ENCODE measurements around the gene GIPC2. TPM values are rescaled to one million over a fixed set of nuclear protein-coding genes. Genes with fewer than 3 reads are reported as not detected.

The GIPC2 gene
- total RNA-seq, 1 experiment from 2014 or later: 0.07 TPM

DNA sequence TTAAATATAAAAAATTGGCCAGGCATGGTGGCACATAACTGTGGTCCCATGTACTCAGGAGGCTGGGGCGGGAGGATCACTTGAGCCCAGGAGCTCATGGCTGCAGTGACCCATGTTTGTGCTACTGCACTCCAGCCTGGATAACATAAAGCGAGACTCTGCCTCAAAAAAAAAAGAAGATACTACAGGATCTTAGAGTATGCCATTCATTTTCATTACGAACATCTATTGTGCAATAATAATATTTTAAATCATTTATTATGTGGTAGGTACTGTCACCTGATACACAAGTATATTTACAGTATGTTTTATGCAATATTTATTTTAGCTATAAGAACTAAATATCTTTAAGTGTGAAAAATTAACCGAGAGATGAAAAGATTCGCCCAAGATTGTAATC is 9.3 kb upstream of the GIPC2 start:
- no peak overlapping the region for H3K9ac ChIP-seq (ENCODE audit: low read length)
- no peak overlapping the region for H3K4me2 ChIP-seq (ENCODE audit: low read length)
- H3K4me1 ChIP-seq (ENCODE audit: control insufficient read depth in 1 of 2, insufficient read depth in 2 of 2, low read length in 2 of 2): no peaks in the 10 kb centered on the region
- TF ChIP-seq YY1 (IDR thresholded peaks at IDR 0.05; ENCODE audit: extremely low read depth, insufficient replicate concordance, low read depth, low read length) (no peak), CBX3 (IDR thresholded peaks at IDR 0.05; ENCODE audit: low read depth) (no peak), EZH2phosphoT487 (IDR thresholded peaks at IDR 0.05; ENCODE audit: borderline replicate concordance) (no peak), POLR2A (IDR thresholded peaks at IDR 0.05; ENCODE audit: borderline replicate concordance, extremely low read depth, insufficient read depth, insufficient read length) (no peak), ZFX (IDR thresholded peaks at IDR 0.05) (no peak), EGR1 (IDR thresholded peaks at IDR 0.05; ENCODE audit: low read depth) (no peak), POLR2AphosphoS5 (IDR thresholded peaks at IDR 0.05; ENCODE audit: low read depth, low read length) (no peak)
- TF ChIP-seq, protein P1, sequence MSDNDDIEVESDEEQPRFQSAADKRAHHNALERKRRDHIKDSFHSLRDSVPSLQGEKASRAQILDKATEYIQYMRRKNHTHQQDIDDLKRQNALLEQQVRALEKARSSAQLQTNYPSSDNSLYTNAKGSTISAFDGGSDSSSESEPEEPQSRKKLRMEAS (IDR thresholded peaks at IDR 0.05): no peak
- no peak overlapping the region for H3K27ac ChIP-seq (ENCODE audit: low read depth, low read length)
- H3K4me3 ChIP-seq (replicated peaks in 1 of 2; ENCODE audit: low read depth in 1 of 2, low read length in 2 of 2): no peak overlapping the region
- no peaks in the 10 kb centered on the region for H3K79me2 ChIP-seq (ENCODE audit: insufficient read depth, low read length)
- DNase-seq (ENCODE audit: low read depth, low spot score) (no peak), ATAC-seq (no peak)
- no peaks in the 10 kb centered on the region for H3K27me3 ChIP-seq (ENCODE audit: insufficient read depth, low read length)
- H3K9me2 ChIP-seq (ENCODE audit: insufficient read depth): 0 out of 2 replicates have a peak, but pooled peaks cover 4% of the 10 kb centered on the region
- H4K20me1 ChIP-seq (ENCODE audit: insufficient read depth): no peaks in the 10 kb centered on the region
- RAD21 ChIA-PET (ENCODE audit: low non-redundant PET in 1 of 2, low total read pairs in 2 of 2, uncharacterized antibody in 2 of 2, unreplicated experiment in 2 of 2): no interaction called here
- BruUV-seq (replicated peaks): no TSS peak
- POLR2A ChIA-PET: interaction anchor here (2.6 kb wide), 1 partner anchor 32 kb away, joined by 6 read pairs; the partner anchor contains the start of gene DNAJB4
- no peaks in the 10 kb centered on the region for H3K36me3 ChIP-seq (ENCODE audit: control insufficient read depth in 1 of 2, insufficient read depth in 2 of 2, low read length in 2 of 2)
- no peak overlapping the region for H2AFZ ChIP-seq (ENCODE audit: low read depth, low read length, poor library complexity, severe bottlenecking)
- CTCF ChIA-PET: no interaction called here
- H3K9me3 ChIP-seq (ENCODE audit: control insufficient read depth in 1 of 2, insufficient read depth in 1 of 2, low read depth in 1 of 2, low read length in 2 of 2): no peaks in the 10 kb centered on the region
- intact Hi-C loops (cut with micrococcal nuclease): no loop called here

DNA sequence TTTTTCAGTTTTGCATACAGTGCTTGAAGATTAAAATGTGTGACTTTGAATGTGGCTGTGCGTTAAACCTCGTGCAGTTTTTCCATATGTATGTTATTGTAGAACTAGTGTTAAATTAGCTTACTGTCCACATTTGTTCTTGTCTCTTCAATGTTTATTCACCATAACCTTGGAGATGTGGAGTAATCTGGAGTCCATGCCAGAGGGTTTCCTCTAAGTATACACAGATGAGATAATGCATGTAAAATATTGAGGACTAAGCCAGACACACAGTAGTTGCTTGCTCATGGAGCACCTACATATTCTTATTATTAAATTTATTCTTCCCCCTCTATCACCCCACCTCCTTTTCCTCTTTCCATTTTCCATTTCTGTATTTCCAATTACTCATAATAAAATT is 7.7 kb upstream of the GIPC2 start:
- intact Hi-C loops (cut with micrococcal nuclease): no loop called here
- H4K20me1 ChIP-seq (ENCODE audit: insufficient read depth): no peaks in the 10 kb centered on the region
- no peak overlapping the region for H3K9ac ChIP-seq (ENCODE audit: low read length)
- H3K36me3 ChIP-seq (ENCODE audit: control insufficient read depth in 1 of 2, insufficient read depth in 2 of 2, low read length in 2 of 2): no peaks in the 10 kb centered on the region
- no TSS peak for BruUV-seq (replicated peaks)
- RAD21 ChIA-PET (ENCODE audit: low non-redundant PET in 1 of 2, low total read pairs in 2 of 2, uncharacterized antibody in 2 of 2, unreplicated experiment in 2 of 2): no interaction called here
- H3K9me2 ChIP-seq (ENCODE audit: insufficient read depth): 0 out of 2 replicates have a peak, but pooled peaks cover 4% of the 10 kb centered on the region
- CTCF ChIA-PET: no interaction called here
- no peaks in the 10 kb centered on the region for H3K79me2 ChIP-seq (ENCODE audit: insufficient read depth, low read length)
- H3K4me3 ChIP-seq (replicated peaks in 1 of 2; ENCODE audit: low read depth in 1 of 2, low read length in 2 of 2): no peak overlapping the region
- no peak for TF ChIP-seq JUND (IDR thresholded peaks at IDR 0.05)
- no peak for TF ChIP-seq EZH2 (IDR thresholded peaks at IDR 0.05)
- TF ChIP-seq, protein P2, sequence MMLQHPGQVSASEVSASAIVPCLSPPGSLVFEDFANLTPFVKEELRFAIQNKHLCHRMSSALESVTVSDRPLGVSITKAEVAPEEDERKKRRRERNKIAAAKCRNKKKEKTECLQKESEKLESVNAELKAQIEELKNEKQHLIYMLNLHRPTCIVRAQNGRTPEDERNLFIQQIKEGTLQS (IDR thresholded peaks at IDR 0.05): no peak
- TF ChIP-seq POLR2AphosphoS5 (IDR thresholded peaks at IDR 0.05; ENCODE audit: low read depth, low read length): no peak
- no peak for TF ChIP-seq YY1 (IDR thresholded peaks at IDR 0.05; ENCODE audit: extremely low read depth, insufficient replicate concordance, low read depth, low read length)
- no peak for TF ChIP-seq POLR2A (IDR thresholded peaks at IDR 0.05; ENCODE audit: borderline replicate concordance, extremely low read depth, insufficient read depth, insufficient read length)
- TF ChIP-seq CBX3 (IDR thresholded peaks at IDR 0.05; ENCODE audit: low read depth): no peak
- TF ChIP-seq SRF (IDR thresholded peaks at IDR 0.05; ENCODE audit: low read depth): no peak
- TF ChIP-seq, protein P3, sequence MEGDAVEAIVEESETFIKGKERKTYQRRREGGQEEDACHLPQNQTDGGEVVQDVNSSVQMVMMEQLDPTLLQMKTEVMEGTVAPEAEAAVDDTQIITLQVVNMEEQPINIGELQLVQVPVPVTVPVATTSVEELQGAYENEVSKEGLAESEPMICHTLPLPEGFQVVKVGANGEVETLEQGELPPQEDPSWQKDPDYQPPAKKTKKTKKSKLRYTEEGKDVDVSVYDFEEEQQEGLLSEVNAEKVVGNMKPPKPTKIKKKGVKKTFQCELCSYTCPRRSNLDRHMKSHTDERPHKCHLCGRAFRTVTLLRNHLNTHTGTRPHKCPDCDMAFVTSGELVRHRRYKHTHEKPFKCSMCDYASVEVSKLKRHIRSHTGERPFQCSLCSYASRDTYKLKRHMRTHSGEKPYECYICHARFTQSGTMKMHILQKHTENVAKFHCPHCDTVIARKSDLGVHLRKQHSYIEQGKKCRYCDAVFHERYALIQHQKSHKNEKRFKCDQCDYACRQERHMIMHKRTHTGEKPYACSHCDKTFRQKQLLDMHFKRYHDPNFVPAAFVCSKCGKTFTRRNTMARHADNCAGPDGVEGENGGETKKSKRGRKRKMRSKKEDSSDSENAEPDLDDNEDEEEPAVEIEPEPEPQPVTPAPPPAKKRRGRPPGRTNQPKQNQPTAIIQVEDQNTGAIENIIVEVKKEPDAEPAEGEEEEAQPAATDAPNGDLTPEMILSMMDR (IDR thresholded peaks at IDR 0.05 in 2 of 3, conservative IDR thresholded peaks at IDR 0.05 in 1 of 3; ENCODE audit: borderline replicate concordance in 1 of 3, insufficient read depth in 1 of 3, low read depth in 2 of 3, low read length in 2 of 3): no peak
- no peaks in the 10 kb centered on the region for H3K9me3 ChIP-seq (ENCODE audit: control insufficient read depth in 1 of 2, insufficient read depth in 1 of 2, low read depth in 1 of 2, low read length in 2 of 2)
- no peak overlapping the region for H3K27ac ChIP-seq (ENCODE audit: low read depth, low read length)
- POLR2A ChIA-PET: no interaction called here
- H3K4me1 ChIP-seq (ENCODE audit: control insufficient read depth in 1 of 2, insufficient read depth in 2 of 2, low read length in 2 of 2): no peaks in the 10 kb centered on the region
- H2AFZ ChIP-seq (ENCODE audit: low read depth, low read length, poor library complexity, severe bottlenecking): no peak overlapping the region
- no peak overlapping the region for H3K4me2 ChIP-seq (ENCODE audit: low read length)
- DNase-seq (ENCODE audit: low read depth, low spot score) (no peak), ATAC-seq (no peak)
- H3K27me3 ChIP-seq (ENCODE audit: insufficient read depth, low read length): no peaks in the 10 kb centered on the region

Measured in HCT116 (cell line).